ENCODE measurements around the gene CCDC88B. TPM values are rescaled to one million over a fixed set of nuclear protein-coding genes. Genes with fewer than 3 reads are reported as not detected.
A peak's percentile ranks its signal among the peaks of the same experiment; 100 is the strongest.

The CCDC88B gene
- total and polyA plus RNA-seq, 2 experiments from 2014 or later: 1.8 to 2.6 TPM

DNA sequence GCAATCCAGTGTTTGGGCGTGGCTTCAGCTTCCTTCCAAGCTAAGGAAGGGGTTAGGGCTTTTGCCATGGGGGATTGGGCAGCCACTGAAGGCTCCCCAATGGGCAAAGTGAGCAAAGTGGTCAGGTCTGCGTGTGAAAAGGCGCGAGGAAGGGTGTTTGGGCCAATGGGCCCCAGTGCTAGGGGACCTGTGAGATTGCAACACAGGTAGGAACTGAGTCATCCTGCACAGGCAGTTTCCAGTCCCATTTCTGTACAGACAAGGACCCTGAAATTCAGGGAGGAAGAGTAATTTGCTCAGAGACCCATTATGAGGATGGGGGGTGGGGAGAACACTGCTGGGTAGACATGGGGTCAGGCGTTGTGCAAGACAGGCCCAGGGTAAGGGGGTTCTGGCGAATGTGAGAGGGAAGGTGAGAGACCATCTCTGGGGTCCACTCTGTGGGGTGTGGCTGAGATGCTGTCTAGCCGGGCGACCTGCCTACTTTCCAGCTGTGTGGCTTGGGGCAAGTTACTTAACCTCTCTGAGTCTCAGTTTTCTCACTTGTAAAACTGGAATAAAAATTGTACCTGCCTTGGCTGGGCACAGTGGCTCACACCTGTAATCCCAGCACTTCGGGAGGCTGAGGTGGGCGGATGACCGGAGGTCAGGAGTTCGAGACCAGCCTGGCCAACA is 7.3 kb downstream of the CCDC88B start:
- peak; percentile 22 for DNase-seq
- in situ Hi-C loops (cut with MboI): no loop called here
- no peak overlapping the region for H3K4me2 ChIP-seq (ENCODE audit: unreplicated experiment)
- H3K4me3 ChIP-seq: no peak overlapping the region
- no peaks in the 10 kb centered on the region for H3K4me1 ChIP-seq (ENCODE audit: insufficient read depth)
- H3K27me3 ChIP-seq (replicated peaks; ENCODE audit: insufficient read depth): no peaks in the 10 kb centered on the region
- no peak overlapping the region for H2AFZ ChIP-seq
- H3F3A ChIP-seq (ENCODE audit: insufficient read depth): no peaks in the 10 kb centered on the region
- no peaks in the 10 kb centered on the region for H3K79me2 ChIP-seq (ENCODE audit: insufficient read depth)
- TF ChIP-seq EZH2 (IDR thresholded peaks at IDR 0.05; ENCODE audit: insufficient read depth, poor library complexity, severe bottlenecking): no peak
- no peak for TF ChIP-seq EZH2phosphoT487 (IDR thresholded peaks at IDR 0.05; ENCODE audit: insufficient read depth, low read depth)
- H3K36me3 ChIP-seq (ENCODE audit: low read depth): no peaks in the 10 kb centered on the region
- H3K9me2 ChIP-seq (ENCODE audit: insufficient read depth): no peaks in the 10 kb centered on the region
- 58 to 62% methylated on average over 12 of the region's 12 CpGs for WGBS, 2 experiments (ENCODE audit: low coverage in 1 of 2, low lambda C conversion rate in 2 of 2, missing lambda C conversion rate in 2 of 2)
- H3K27ac ChIP-seq: no peak overlapping the region
- no peaks in the 10 kb centered on the region for H3K9me3 ChIP-seq (ENCODE audit: low read depth)
- H3K9ac ChIP-seq: no peak overlapping the region
- no peaks in the 10 kb centered on the region for H4K20me1 ChIP-seq (ENCODE audit: insufficient read depth)

GRCh38 chr11:64348383-64349024 is 8.5 kb downstream of the CCDC88B start:
- Histone ChIP-seq H3K79me2 (ENCODE audit: insufficient read depth) (no peaks in the 10 kb centered on the region), H3K27ac (no peak overlapping the region), H3K9me2 (ENCODE audit: insufficient read depth) (no peaks in the 10 kb centered on the region), H3K4me1 (ENCODE audit: insufficient read depth) (no peaks in the 10 kb centered on the region), H3K9ac (no peak overlapping the region), H3K27me3 (replicated peaks; ENCODE audit: insufficient read depth) (no peaks in the 10 kb centered on the region), H2AFZ (no peak overlapping the region), H3K4me3 (no peak overlapping the region), H3K4me2 (ENCODE audit: unreplicated experiment) (no peak overlapping the region), H4K20me1 (ENCODE audit: insufficient read depth) (no peaks in the 10 kb centered on the region), H3K9me3 (ENCODE audit: low read depth) (no peaks in the 10 kb centered on the region), H3F3A (ENCODE audit: insufficient read depth) (no peaks in the 10 kb centered on the region), H3K36me3 (ENCODE audit: low read depth) (no peaks in the 10 kb centered on the region)
- WGBS, 2 experiments (ENCODE audit: low coverage in 1 of 2, low lambda C conversion rate in 2 of 2, missing lambda C conversion rate in 2 of 2): 63 to 64% methylated on average over 14 of the region's 14 CpGs
- TF ChIP-seq EZH2phosphoT487 (IDR thresholded peaks at IDR 0.05; ENCODE audit: insufficient read depth, low read depth) (no peak), EZH2 (IDR thresholded peaks at IDR 0.05; ENCODE audit: insufficient read depth, poor library complexity, severe bottlenecking) (no peak)
- DNase-seq: no peak
- in situ Hi-C loops (cut with MboI): no loop called here

DNA sequence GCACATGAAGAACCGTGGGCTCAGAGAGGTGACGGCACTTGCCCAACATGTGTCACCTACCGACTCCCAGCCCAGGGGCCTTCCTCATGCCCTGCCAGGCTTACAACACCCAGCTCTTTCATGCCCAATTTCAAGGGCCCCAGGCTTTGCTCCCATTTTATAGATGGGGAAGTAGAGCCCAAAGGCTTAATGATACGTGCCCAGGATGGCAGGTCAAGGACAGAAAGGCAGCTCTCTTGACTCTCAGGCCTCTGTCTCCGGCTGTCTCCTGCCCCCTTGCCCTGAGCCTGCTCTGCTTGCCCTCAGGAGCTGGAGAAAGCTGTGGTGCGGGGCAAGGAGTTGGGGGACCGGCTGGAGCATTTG is 9.0 kb downstream of the CCDC88B start:
- Histone ChIP-seq H3K27ac (no peak overlapping the region), H2AFZ (no peak overlapping the region), H3K4me3 (no peak overlapping the region), H3K27me3 (replicated peaks; ENCODE audit: insufficient read depth) (no peaks in the 10 kb centered on the region), H3K79me2 (ENCODE audit: insufficient read depth) (no peaks in the 10 kb centered on the region), H4K20me1 (ENCODE audit: insufficient read depth) (no peaks in the 10 kb centered on the region), H3K9me2 (ENCODE audit: insufficient read depth) (no peaks in the 10 kb centered on the region), H3F3A (ENCODE audit: insufficient read depth) (no peaks in the 10 kb centered on the region), H3K36me3 (ENCODE audit: low read depth) (no peaks in the 10 kb centered on the region), H3K9me3 (ENCODE audit: low read depth) (no peaks in the 10 kb centered on the region), H3K4me1 (ENCODE audit: insufficient read depth) (no peaks in the 10 kb centered on the region), H3K9ac (no peak overlapping the region), H3K4me2 (ENCODE audit: unreplicated experiment) (no peak overlapping the region)
- DNase-seq: no peak
- WGBS, 2 experiments (ENCODE audit: low coverage in 1 of 2, low lambda C conversion rate in 2 of 2, missing lambda C conversion rate in 2 of 2): 86 to 87% methylated on average over 7 of the region's 7 CpGs
- in situ Hi-C loops (cut with MboI): no loop called here
- TF ChIP-seq EZH2 (IDR thresholded peaks at IDR 0.05; ENCODE audit: insufficient read depth, poor library complexity, severe bottlenecking): no peak
- no peak for TF ChIP-seq EZH2phosphoT487 (IDR thresholded peaks at IDR 0.05; ENCODE audit: insufficient read depth, low read depth)

GRCh38 chr11:64349404-64349803 is 9.4 kb downstream of the CCDC88B start:
- Histone ChIP-seq H3K9ac (no peak overlapping the region), H3K27ac (no peak overlapping the region), H2AFZ (no peak overlapping the region), H3F3A (ENCODE audit: insufficient read depth) (no peaks in the 10 kb centered on the region), H3K4me3 (no peak overlapping the region), H3K79me2 (ENCODE audit: insufficient read depth) (no peaks in the 10 kb centered on the region), H4K20me1 (ENCODE audit: insufficient read depth) (no peaks in the 10 kb centered on the region), H3K9me3 (ENCODE audit: low read depth) (no peaks in the 10 kb centered on the region), H3K4me1 (ENCODE audit: insufficient read depth) (no peaks in the 10 kb centered on the region), H3K36me3 (ENCODE audit: low read depth) (no peaks in the 10 kb centered on the region), H3K27me3 (replicated peaks; ENCODE audit: insufficient read depth) (no peaks in the 10 kb centered on the region), H3K4me2 (ENCODE audit: unreplicated experiment) (no peak overlapping the region), H3K9me2 (ENCODE audit: insufficient read depth) (no peaks in the 10 kb centered on the region)
- 81 to 92% methylated on average over 6 to 11 of the region's 11 CpGs for WGBS, 2 experiments (ENCODE audit: low coverage in 1 of 2, low lambda C conversion rate in 2 of 2, missing lambda C conversion rate in 2 of 2)
- no peak for TF ChIP-seq EZH2phosphoT487 (IDR thresholded peaks at IDR 0.05; ENCODE audit: insufficient read depth, low read depth)
- TF ChIP-seq EZH2 (IDR thresholded peaks at IDR 0.05; ENCODE audit: insufficient read depth, poor library complexity, severe bottlenecking): no peak
- no peak for DNase-seq
- in situ Hi-C loops (cut with MboI): no loop called here
